Lower leg skin (tissue), 3 donors: ENCODE results near the gene NUPR1.

Experiments used
- POLR2A ChIP-seq, 2 donors: fragments of 450-650 bp; IDR thresholded peaks; one replicate each; pipeline ENCODE4 v1.6.1; 2016 to 2017; ENCODE audit warnings: antibody characterized with exemption in 2 of 2, mild to moderate bottlenecking in 1 of 2, moderate library complexity in 1 of 2
- TF ChIP-seq, protein P1 (sequence below), 3 donors: fragments of 450-650 bp; IDR thresholded peaks; one replicate each; pipeline ENCODE4 v1.5.1; 2016; ENCODE audit warnings: antibody characterized with exemption in 3 of 3, mild to moderate bottlenecking in 3 of 3, moderate library complexity in 2 of 3

DNA sequence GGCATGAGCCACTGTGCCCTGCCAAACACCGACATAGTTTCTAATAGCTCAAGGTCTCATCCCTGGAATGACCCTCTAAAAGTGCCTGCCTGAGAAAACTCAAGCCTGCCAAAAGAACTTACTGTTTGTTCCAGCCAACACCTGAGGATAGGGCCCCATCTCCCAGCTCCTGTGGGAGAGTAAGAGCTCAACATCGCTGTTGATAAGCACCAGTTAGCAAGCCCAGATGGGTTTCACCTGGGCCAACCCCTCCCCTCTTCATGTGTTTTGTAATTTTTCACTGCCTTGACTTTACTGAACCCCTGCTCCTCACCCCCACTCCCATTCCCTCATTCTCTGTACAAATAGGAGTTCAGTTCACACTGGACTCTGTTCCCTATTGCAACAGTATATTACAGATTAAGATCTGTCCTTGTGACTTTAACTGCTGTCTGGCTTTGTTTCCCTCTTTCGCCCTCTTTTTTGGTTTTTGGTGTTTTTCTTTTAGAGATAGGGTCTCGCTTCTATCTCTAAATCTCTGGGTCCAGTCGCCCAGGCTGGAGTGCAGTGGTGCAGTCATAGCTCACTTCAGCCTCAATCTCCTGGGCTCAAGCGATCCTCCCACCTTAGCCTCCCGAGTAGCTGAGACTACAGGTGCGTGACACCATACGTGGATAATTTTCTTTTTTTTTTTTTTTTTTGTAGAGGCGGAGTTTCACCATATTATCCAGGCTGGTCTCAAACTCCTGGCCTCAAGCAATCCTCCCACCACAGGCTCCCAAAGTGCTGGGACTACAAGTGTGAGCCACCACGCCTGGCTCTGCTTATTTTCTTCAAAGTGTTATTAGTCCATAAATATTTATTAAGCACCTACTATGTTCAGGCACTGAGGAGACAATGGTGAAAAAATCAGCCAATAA is 12.3 kb downstream of the NUPR1 start:
- TF ChIP-seq, protein P1, sequence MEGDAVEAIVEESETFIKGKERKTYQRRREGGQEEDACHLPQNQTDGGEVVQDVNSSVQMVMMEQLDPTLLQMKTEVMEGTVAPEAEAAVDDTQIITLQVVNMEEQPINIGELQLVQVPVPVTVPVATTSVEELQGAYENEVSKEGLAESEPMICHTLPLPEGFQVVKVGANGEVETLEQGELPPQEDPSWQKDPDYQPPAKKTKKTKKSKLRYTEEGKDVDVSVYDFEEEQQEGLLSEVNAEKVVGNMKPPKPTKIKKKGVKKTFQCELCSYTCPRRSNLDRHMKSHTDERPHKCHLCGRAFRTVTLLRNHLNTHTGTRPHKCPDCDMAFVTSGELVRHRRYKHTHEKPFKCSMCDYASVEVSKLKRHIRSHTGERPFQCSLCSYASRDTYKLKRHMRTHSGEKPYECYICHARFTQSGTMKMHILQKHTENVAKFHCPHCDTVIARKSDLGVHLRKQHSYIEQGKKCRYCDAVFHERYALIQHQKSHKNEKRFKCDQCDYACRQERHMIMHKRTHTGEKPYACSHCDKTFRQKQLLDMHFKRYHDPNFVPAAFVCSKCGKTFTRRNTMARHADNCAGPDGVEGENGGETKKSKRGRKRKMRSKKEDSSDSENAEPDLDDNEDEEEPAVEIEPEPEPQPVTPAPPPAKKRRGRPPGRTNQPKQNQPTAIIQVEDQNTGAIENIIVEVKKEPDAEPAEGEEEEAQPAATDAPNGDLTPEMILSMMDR (IDR thresholded peaks at IDR 0.05) = no peak
- no peak for TF ChIP-seq POLR2A (IDR thresholded peaks at IDR 0.05)
